Dedifferentiated amniotic fluid mesenchymal stem cell (primary cell): ENCODE data around the gene COQ4.

ENCODE experiments used
- DNase-seq: peaks from one replicate; pipeline ENCODE4 v3.0.0-alpha.2; 2016; ENCODE audit errors: extremely low spot score

Gene COQ4

DNA sequence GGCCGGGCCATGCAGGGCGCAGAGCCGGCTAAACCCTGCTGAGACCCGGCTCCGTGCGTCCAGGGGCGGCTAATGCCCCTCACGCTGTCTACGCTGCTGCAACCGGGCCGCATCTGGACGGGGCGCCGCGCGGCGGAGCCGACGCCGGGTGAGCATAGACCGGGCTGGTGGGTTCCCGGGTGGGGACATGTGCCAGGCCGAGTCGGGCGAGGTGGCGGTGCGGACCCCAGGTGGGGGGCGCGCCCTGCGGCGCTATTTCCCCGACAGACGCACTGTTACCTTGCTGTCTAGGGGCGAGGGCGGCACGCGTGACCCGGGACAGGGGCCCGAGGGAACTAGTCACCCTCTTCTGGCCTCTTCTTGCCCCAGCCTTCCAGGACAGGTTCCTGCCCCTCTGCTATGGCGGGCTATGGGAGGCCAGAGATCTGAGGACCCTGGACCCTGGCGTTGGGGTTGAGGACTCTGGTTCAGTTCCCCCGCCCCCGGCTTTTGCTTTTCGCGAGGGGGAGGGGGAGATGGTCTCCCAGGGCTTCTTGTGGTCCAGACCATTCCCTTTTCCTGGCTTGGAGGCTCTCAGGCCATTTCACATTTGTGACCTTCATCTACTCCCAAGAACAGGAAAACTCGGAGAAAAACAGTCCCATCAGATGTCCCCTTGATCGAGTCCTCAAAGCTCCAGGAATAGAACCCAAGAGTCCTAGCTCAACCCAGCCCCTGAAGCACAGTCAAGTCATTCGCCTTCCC, 18.2 kb downstream of the COQ4 start:
- DNase-seq: no peak

DNA sequence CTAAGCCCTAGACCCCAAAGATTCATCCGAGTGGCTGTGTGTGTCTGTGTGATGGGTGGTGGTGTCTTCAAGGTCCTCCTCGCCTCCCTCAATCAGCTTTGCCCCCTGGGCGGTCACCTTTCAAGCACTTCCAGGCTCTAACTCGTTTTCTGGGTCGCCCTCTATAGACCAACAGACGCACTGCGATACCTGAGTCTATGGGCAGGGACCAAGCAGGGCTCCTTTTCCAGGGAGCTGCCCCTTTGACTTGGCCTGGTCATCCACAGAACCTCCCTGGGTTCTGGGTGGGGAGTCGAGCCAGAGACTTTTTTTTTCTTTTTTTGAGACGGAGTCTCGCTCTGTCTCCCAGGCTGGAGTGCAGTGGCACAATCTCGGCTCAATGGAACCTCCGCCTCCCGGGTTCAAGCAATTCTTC, 18.8 kb downstream of the COQ4 start:
- DNase-seq: peak; percentile 32

DNA sequence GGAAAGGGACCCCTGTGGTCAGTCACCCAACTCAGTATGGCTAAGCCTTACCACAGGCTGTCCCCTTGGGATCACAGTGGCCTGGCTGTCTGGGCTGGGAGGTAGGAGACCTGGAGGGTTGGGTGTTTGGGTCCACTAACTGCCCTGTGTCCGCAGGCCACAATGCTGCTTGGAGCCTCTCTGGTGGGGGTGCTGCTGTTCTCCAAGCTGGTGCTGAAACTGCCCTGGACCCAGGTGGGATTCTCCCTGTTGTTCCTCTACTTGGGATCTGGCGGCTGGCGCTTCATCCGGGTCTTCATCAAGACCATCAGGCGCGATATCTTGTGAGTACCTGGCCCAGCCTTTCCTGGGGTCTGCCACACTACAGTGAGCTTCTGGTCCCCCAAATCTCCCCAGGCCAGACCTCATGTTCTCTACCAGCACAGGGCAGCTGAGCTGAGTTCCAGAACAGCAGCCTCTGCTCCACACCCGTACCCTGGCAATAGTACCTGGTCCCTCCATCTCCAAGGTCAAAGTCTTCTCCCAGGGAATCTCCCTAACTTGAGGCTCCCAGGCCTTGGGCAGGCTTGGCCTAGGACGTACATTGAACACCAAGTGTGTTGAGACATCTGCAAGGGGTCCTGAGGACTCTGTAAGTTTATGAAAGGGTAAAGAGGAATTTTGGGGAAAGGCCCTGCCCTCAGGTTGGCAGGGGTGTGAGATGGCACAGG, 20.5 kb downstream of the COQ4 start:
- DNase-seq: no peak

DNA sequence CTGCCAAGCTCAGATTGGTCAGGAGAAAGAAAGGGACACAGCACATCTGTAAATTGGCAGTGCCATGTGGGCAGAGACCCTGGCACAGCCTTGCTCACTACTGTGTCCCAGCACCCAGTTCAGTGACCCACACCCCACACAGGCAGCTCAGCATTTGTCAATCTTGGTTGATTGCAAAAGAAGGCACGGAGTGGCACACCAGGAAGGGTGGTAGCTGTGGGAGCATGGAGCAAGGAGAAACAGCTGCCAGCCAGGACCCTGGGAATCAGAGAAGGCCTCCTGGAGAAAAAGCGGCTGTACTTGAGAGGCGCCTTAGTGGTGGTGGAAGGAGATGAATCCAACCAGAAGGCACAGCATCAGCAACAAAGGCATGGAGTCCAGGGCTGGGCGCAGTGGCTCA, 21.2 kb downstream of the COQ4 start:
- no peak for DNase-seq

DNA sequence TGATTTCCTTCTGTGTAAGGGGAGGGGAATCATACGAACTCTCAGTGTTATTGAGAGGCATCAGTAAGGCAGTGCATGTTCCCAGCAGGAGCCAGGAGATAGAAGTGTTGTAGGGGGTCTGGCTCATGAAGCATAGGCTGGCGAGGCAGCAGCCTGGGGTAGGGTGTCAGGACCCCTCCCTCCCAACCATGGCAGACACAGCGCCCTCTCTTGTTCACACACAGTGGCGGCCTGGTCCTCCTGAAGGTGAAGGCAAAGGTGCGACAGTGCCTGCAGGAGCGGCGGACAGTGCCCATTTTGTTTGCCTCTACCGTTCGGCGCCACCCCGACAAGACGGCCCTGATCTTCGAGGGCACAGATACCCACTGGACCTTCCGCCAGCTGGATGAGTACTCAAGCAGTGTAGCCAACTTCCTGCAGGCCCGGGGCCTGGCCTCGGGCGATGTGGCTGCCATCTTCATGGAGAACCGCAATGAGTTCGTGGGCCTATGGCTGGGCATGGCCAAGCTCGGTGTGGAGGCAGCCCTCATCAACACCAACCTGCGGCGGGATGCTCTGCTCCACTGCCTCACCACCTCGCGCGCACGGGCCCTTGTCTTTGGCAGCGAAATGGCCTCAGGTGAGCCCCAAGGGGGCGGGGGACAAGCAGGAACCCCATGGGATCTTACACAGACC, 22.4 kb downstream of the COQ4 start:
- no peak for DNase-seq

DNA sequence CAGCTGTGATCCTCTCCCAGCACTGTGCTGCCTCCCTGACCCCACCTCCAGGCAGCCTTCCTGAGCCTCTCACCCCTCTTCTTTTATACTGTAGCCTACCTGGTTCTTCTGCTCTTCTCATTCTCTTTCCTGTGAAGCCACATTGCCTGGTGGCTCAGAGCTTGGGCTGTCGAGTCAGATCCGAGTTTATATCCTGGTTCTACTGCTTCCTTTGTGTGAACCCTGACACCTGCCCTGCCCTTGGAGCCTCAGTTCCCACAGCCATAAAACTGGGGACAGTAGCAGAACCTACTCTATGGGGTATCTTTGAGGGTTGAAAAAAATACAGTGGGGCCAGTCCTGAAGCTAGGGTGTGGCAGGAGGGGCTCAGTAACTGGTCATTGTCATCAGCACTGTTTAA, 26.5 kb downstream of the COQ4 start:
- no peak for DNase-seq

DNA sequence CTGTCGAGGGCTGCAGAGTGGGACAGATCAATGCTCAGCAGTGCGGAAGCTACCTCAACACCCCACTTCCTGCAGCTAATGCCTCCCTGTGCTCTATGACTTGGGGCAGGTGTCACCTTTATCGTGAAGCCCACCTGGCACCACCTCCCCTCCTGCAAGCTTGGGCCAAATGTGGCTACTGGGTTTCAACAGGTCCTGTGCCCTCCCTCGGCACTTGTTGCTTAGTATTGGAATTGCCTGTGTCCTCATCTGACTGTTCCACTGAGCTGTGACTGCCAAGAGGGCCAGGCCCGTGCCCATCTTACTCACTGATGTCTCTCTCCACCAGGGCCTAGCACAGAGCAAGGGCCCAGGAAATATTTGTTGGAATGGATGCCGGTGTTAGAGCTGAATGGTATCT, 27.1 kb downstream of the COQ4 start:
- DNase-seq: no peak

DNA sequence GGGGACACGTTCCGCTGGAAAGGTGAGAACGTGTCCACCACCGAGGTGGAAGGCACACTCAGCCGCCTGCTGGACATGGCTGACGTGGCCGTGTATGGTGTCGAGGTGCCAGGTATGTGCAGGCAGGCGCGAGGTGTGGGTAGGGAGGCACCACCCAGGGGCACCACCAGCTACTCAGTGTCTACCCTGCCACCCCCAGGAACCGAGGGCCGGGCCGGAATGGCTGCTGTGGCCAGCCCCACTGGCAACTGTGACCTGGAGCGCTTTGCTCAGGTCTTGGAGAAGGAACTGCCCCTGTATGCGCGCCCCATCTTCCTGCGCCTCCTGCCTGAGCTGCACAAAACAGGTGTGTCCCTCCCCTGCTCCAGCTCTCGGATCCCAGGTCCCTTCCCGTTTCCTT, 32.8 kb downstream of the COQ4 start:
- DNase-seq: no peak

DNA sequence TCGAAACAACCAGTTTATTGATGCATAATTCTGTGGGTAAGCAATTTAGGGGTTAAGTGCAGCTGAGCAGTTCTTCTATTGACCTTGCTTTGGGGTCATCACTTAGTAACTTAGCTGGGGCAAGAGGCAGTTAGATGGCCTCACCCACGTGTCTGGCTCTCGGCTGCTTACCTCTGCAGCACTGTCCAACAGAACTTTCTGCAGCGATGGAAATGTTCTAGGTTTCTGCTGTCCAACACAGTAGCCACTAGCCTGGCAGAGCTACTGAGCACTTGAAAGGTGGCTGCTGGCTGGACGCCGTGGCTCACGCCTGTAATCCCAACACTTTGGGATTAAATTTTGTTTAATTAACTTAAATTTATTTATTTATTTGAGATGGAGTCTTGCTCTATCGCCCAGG, 35.5 kb downstream of the COQ4 start:
- no peak for DNase-seq

DNA sequence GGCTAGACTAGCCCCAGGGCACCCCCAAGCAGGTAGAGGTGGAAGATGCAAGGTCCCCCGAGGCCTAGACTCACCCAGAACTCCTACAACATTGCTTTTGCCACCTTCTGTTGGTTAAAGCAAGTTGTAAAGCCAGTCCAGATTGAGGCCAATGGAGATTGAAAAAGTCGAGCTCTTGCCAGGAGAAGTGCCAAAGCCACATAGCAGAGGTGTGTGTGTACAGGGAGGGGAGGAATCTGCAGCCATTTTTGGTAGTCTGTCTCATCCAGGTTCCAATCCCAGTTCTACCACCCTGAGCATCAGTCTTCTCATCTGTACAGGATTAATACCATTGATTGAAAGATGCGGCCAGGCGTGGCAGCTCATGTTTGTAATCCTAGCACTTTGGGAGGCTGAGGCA, 36.2 kb downstream of the COQ4 start:
- no peak for DNase-seq

DNA sequence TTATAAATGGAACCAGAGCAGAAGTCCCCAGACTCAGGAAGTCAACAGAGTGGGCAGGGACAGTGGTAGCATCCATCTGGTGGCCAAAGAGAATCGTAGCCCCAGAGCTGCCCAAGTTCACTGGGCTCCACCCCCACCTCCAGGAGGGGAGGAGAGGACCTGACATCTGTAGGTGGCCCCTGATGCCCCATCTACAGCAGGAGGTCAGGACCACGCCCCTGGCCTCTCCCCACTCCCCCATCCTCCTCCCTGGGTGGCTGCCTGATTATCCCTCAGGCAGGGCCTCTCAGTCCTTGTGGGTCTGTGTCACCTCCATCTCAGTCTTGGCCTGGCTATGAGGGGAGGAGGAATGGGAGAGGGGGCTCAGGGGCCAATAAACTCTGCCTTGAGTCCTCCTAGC, 38.2 kb downstream of the COQ4 start:
- no peak for DNase-seq

DNA sequence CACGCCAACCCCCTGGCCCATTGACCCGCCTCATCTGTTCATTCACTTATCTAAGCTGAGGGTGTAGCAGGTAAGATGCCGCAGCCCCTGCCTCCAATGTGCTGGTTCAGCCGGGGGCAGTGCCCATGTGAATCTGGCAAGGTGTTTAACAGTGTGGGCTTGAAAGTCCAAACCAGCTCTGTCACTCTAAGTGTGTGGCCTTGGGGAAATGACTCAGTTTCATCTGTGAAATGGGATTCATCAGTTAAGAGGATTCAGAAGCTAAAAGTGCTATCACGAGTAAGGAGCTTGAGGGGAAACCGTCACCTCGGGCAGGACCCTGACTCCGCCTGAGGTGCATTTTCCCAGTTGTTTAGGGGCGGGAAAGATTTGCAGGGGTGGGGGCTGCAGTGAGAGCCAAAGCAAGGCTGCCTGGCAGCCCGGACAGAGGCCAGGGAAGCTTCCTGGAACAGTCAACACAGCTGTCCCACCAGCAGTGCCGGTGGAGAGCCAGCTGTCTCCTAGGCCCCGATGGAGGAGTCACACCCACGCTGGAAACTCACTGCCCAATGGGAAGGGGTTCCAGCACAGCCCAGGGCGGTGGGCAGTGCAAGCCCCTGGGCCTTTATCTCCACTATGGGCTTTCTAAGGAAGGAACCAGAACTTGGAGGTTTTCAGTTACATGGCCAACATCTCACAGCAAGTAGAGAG, 38.8 kb downstream of the COQ4 start:
- DNase-seq: no peak

DNA sequence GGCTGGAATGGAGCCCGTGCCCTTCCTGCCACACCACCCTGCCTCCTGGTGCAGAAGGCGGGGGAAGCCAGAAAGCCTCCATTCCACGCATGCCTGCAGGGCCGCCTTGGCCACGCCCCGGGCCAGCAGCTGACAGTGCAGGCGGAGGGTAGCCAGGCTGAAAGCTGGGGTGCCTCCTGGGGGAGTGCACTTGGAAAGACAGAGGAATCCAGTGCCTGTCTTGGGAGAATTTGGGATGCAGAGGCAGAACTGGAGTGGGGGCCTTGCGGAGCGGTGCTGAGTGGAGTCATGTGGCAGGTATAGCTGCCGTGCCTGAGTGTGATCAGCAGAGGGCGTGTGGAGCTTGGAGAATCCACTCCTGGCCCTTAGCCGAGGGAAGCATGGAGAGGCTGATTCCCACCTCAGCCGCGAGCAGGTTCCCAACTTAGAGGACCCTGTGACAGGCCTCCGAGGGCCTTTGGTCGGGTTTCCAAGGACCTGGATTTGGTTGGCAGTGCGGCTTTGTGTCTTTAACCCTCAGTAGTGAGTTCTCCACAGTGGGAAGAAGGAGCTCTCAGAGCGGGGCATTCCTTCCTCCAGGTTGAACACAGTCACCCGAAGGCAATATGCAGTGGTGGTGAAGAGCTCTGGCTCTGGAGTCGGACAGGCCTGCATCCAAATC, 39.5 kb downstream of the COQ4 start:
- DNase-seq: peak; percentile 90

DNA sequence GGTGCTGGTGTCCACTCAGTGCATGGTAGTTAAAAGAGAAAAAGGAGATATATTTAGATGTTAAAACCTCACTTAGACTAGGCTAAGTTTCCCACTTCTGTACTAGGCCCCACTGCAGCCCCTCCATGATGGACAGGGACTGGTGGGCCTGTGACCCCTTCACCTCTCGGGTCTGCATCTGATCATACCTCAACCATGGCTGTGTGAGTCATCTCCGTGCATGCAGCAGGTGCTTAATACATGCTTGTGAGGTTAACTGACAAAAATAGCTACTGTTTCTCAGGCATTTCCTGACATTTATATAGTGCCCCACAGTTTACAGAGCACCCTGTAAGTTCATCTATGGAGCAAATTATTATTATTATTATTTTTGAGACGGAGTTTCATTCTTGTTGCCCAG, 40.1 kb downstream of the COQ4 start:
- no peak for DNase-seq

DNA sequence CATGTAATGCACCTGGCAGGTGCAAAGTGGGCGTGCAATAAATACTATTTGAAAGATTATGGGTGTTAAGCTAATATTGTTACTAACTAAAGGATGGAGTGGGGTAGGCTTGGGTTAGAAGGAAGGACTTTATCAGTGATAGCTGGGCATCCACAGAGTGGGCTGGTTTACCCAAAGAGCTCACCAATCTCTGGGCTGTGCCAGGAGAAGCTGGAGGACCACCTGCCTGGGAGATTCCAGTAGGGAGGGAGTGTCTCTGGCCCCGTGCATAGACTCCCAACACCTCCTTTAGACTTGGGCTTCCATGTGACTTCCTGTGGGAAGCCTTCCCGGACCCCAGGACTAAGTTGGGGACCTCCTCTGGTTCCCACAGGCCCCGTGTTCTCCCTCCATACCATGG, 42.9 kb downstream of the COQ4 start:
- no peak for DNase-seq

DNA sequence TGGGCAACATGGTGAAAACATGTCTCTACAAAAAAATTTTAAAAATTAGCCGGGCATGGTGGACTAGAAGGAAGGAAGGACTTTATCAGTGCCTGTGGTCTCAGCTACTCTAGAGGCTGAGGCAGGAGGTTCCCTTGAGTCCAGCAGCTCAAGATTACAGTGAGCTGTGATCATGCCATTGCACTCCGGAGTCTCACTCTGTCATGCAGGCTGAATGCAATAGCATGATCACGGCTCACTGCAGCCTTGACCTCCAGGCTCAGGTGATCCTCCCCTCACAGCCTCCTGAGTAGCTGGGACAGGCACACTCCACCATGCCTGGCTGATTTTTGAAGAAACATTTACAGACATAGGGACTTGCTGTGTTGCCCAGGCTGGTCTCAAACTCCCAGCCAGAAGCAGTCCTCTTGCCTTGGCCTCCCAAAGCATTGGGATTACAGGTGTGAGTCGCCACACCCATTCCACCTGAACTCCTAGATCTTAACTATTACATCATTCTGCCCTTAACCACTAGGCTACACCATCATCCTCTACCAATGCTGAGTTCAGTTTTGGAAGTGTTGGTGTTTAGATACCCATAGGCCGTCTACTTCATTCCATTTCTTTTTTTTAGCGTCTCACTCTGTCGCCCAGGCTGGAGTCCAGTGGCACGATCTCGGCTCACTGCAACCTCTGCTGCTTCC, 46.5 kb downstream of the COQ4 start:
- DNase-seq: no peak

DNA sequence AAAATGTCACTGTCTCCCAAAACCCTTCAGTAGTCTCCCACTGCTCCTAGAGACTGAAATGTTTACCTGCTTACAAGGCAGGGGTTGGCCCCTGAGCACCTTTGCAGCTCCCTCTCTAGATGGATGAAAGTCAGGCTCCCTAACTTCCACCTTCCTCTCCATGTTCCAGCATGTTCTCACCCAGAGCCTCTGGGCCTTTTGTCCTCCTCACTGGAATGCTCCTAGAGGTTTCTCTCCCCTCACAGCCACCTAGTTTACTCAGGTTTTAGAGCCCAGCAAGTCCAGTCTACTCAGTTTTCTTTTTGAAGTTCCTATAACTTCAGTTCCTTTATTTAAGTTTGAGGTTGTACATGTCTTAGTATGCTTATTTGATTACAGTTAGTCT, 47.7 kb downstream of the COQ4 start:
- no peak for DNase-seq

DNA sequence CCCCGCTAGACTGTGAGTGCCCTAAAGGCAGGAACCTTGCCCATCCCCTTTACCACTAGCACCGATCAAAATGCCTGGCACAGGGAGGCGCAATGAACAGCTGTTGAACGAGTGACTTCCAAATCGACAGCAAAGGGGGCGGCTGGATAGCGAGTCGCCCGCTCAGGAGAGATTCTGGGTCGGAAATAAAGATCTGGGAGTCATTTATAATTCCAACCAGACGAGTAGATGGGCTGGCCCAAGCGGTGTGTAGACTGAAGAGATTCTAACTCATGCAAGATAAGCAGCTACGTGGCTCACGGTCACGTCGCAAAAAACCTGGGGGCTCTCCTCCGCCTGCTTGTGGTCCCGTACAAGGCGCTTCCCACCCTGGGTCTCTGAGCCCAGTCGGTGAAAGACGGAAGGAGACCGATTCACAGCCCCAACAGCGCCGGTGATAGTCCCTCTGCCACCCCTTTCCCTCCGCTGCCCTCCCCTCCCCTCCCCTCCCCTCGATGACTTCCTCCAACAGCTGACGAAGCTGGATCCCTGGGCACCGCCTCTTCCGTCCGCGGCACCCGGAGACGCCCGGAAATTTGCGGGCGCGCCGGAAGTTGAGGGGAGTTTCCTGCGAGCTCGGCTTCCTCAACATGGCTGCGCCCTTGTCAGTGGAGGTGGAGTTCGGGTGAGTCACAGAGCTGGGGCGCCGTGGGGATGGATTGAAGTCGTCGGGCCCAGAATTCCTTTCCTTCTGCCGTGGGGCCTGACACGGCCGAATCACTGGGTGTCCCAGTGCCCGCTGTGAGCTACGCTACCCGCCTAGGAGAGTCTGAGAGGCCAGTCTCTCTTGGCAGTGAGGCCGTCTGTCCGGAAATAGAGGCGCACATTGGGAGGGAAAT, 48.4 kb downstream of the COQ4 start, which contains the start of gene URM1:
TSS of gene URM1 (plus strand) at position 623 of the 878 bp plus-strand sequence. CDS start at position 630, 7 bp downstream.
- DNase-seq: peak; percentile 98

DNA sequence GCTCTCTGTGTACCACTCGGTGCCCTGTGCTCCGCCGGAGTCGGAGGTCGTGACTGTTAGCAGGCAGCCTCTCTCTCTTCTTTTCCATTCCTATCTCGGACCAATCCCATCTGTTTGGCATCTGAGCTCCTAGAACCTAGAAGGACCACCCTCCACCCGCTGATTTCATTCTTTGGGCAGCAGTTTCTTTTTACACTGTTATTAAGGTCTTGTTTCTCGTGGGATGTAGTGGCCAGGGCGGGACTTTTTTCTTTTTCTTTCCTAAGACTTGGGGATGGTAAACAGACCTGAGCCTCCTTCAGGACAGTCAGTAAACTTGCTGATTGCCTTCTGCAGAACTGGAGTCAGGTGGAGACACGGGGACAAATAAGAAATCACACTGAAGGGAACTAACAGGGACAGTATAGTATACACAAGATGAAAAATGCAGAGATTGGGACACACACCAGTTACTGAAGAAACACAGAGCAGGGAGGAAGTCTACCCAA, 49.0 kb downstream of the COQ4 start:
- DNase-seq: peak; percentile 19

DNA sequence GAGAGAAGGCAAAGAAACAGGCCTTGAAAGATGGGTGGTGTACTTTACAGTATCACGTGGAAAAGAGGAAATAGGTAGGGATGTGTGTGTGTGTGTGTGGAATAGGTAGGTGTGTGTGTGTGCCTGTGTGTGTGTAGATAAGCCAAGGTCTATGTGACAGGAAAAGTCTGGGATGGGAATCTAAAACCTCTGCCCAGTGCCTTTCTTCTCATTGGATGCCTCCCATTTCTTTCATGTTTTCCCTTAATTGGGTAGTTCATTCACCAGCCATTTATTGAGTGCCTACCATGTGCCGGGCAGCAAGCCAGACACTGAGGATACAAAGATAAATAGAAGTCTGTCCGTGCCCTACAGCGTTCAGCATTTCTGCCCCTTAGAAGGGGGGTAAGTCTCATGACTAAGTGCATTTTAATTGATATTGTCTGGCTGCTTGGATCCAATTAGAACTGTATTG, 49.6 kb downstream of the COQ4 start:
- no peak for DNase-seq
